C4-2B (cell line): ENCODE results near the gene KIAA0930.

ENCODE experiments used
- H3K27ac ChIP-seq: fragments of 450-650 bp; 2 replicates; pipeline ENCODE4 v1.5.1; 2017
- CTCF ChIP-seq: fragments of 450-650 bp; conservative IDR thresholded peaks from 2 replicates; pipeline ENCODE4 v1.5.1; 2017; ENCODE audit warnings: mild to moderate bottlenecking
- ZFX ChIP-seq: fragments of 450-650 bp; IDR thresholded peaks from 2 replicates; pipeline ENCODE4 v1.6.1; 2017

Gene KIAA0930

GRCh38 chr22:45238957-45239680 is 1.6 kb downstream of the KIAA0930 start:
- TF ChIP-seq CTCF (no peak), ZFX (peak; percentile 19; the same call in 1 of the 2 replicates)
- peak overlapping the region; percentile 89 for H3K27ac ChIP-seq

DNA sequence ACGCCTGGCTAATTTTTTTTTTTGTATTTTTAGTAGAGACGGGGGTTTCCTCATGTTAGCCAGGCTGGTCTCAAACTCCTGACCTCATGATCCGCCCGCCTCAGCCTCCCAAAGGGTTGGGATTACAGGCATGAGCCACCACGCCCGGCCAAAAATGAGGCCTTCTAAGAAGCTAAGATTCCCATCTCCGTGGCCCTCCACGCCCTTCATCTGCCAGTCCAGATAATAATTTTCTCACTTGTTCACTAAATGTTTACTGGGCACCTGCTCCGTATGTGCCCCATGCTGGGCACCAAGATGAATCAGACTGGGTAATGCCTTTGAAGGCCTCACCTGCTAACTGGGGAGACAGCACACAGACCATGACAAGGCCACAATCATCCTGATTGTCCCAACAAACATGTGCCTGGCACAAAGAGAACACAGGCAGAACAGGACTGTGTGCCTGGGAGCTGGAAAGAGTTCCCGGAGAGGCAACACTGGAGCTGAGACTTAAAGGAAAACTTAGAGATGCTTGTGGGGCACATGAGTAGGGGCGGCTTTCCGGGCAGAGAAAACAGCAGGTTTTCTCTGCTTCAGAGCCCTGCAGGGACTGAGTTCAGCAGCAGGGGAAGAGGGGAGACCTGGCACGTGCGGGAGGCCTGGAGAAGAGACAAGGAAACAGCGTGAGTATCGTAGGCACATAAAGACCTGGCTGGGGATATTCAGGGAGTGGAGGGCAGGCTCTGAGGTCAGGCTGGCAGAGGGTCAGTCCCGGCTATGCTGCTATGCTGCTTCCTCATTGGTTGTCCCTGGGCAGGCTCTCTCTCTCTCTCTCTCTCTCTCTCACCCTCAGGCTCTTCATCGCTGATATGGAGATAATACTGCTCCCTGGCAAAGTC is 2.4 kb downstream of the KIAA0930 start:
- peak overlapping the region; percentile 89 for H3K27ac ChIP-seq
- TF ChIP-seq CTCF (no peak), ZFX (peak; percentile 58; the same call in 1 of the 2 replicates)

DNA sequence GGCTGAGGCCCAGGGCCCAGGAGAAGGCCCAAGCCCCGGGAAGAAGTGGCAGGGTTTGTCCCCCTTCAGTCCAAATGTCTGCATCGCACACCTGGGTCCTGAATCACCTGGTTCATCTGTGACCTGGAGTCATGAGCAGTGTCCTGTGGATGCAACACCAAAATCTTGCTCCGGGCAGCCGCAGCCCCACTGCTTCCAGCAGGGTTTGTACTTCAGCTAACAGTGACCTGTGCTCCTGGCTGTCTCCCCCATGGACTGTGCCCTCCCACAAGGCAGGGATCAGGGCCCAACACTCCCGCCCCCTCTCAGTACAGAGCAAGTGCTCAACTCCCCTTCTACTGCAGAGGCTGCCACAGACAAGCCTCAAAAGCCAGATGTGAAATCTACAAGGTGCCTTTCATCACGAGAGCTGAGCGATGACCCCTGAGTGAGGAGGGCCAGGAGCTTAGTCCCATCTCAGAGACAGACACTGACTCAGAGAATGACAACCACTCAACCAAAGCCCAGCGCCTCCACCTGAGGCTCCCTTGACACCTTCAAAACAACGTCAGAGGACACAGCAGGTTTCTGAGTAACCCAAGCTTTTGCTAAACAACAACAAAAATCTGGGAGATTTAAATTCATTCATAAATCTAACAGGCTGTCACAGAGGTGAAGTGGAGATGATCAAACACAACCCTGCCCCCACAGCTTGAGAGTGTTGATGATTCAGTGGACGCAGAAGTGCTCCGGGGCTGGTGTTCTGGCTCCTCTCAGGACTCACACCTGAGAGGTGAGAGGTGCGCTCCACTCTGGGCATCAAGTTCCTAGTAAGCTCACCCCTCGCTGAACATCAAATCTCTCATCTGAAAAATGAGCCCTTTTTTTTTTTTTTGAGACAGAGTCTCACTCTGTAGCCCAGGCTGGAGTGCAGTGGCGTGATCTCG is 3.4 kb downstream of the KIAA0930 start:
- H3K27ac ChIP-seq: peak overlapping the region; percentile 89
- no peak for TF ChIP-seq ZFX
- no peak for TF ChIP-seq CTCF

GRCh38 chr22:45235851-45236342 is 4.8 kb downstream of the KIAA0930 start:
- TF ChIP-seq CTCF: no peak
- TF ChIP-seq ZFX: no peak
- no peak overlapping the region for H3K27ac ChIP-seq

DNA sequence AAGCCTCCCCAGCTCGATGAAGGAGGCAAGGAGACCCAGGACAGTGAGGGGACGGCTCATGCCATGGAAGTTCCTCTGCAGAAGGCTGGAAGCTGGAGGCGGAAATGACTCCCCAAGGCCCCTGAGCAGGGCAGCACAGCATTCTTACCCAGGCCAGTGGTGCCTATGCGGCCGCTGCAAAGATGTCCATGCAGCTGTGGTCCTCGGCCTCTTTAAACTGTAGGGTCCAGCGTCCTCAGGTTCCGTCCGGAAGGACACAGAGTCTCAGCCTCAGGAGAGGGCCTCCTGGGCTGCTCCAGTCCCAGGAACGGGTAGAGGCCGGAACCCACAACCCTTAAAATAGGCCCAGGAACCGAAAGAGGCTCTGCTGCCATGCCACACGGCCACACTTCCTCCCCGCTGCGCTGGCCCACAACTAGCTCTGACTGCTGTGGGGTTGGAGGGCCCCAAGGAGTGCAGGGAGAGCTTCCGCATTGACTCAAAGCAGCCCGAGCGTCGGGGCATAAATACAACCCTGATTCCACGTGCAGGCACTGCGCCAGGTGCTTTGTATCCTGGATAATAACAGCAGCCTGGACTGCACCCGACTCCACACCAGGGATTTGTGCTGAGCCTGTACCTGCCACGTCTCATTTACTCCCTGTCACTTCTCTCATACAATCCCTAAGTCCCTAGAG is 5.5 kb downstream of the KIAA0930 start:
- H3K27ac ChIP-seq: no peak overlapping the region

More for the DNA sequence above, 5.5 kb downstream of the KIAA0930 start:
- no peak for TF ChIP-seq CTCF
- TF ChIP-seq ZFX: no peak
